CD4-positive, alpha-beta T cell treated with Interleukin-1 beta for 1 hour (primary cell): ENCODE measurements around the gene XCL2.

Experiments used
- DNase-seq, 2 donors: peaks; one replicate each; pipeline ENCODE4 v3.0.0-alpha.2; 2020 to 2022

Gene XCL2

DNA sequence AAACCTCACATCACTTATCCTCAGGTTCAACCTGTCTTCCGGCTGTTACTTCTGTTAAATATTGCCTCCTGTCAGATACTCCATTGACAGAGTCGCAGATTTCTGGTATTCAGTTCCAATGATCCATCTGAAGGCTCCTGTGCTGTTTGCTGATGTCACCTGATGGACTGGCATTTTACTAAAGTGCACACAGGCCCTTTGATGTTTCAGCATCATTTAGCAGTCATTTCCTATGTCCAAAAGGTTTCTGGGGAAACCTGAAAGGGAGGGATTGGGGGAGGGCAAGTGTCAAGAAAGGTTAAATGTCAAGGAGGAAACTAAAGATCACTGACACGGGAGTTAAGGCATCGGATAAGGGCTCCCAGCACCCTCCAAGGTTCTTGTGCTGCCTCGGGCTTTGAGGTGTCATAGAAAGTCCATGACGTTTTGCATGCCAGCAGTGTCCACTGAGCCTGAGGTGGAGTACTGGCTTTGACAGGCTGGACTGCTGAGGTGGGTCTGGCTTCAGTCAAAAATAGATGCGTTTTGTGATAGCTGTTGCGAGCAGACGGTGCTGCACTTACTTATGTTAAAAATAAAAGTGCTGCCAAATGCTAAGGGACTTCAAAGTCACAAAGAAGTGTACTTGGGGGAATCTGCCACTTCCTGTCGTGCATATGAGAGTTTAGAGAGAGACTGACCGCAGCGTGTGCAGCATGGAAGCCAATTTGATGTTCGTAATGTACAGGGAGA, 30.8 kb downstream of the XCL2 start:
- DNase-seq: peak; percentile 31 to 55

DNA sequence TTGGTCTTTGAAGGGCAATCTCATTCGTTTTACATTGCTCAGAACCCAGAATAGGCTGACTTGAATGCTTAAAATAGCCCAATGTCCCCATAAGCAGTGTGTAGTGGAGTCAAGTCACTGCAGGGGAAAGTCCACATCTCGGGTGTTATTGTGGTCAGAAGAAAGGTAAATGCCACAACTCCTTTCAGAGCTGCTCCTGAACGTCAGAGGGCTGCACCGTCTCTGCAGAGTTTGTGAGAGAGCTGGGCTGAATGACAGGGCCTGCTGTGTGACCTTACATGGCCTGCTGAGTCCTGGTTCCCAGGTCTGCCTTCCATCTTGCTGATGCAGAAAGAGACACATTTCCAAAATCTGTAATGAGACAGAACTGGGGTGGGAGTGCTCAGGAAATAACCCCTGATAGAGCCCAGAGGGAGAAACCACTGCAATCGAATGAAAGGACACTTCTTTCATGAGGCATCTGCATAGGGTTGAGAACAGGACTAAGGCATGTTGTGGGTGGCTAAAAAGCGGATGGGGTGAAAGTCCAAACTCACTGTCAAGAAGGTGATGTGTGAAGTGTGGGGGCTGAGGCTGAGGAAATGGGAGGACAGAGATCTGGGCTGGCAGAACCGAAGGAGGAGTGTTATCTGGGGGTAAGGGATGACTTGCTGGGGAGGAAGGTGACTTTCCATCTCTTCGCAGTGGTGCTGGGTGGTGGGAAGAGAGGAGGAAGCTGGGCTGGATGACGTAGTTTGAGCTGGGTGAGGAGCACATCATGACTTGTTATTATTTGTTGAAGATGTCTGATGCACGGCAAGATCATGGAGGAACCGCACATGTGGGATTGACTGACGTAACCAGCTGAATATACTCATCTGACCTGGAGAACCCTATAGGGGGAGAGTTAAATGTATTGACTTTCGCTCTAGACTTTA, 33.7 kb downstream of the XCL2 start:
- peak; percentile 30 to 46 for DNase-seq

DNA sequence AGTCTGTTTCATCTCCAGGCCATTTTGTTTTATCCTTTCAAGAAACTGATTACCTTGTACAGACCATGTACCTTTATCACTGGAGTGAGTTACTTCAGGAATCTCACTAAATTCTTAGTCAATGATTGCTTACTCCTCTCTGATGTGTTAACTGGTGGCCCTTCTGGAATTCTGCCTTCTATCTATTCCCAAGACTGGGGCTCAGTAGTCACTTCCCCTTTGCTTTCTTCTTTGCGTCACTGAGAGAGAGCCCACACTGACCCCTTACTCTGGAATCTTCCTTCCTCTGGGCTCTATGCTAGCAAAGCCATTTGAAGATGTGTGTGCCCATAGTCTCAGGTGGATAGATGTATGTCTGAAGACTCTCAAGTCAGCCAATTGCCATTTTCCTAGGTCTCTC, 34.6 kb downstream of the XCL2 start:
- no peak for DNase-seq

DNA sequence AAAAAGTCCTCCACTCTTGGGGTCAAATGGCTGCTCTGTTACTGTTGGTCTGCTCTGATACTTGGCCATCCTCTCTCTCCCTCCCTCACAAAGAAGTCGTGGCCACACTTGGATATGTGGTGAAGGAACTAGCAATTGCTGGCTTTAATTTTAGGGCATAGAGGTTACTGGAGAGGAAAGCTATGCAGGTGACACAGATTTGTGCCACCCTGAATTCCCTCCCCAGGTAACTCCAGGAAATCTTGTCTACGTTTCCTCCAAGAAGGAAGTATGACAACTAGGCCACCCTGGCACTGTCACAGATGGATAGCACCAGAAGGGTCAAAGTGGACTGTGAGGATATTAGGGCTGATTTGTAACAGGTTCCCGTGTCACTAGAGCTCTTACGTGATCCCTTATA, 36.0 kb downstream of the XCL2 start:
- DNase-seq: no peak

DNA sequence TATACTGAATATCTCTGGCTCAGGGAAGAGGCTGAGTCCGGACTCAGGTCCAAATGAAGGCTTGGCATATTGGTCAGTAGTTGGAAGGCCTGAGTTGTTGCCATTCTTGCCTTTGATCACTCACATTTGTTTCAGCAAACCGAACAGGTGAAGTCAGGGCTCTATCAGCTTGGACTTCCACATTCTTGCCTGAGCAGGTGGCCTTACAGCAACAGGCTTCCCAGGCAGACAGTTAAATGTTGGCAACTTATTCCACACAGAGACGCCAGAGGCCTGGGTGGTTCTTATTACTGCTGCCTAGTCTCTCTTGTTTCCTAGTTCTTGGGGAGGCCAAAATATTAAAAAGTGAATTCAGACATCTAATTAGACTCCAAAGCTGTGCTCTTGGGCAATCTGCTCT, 36.6 kb downstream of the XCL2 start:
- DNase-seq: no peak

DNA sequence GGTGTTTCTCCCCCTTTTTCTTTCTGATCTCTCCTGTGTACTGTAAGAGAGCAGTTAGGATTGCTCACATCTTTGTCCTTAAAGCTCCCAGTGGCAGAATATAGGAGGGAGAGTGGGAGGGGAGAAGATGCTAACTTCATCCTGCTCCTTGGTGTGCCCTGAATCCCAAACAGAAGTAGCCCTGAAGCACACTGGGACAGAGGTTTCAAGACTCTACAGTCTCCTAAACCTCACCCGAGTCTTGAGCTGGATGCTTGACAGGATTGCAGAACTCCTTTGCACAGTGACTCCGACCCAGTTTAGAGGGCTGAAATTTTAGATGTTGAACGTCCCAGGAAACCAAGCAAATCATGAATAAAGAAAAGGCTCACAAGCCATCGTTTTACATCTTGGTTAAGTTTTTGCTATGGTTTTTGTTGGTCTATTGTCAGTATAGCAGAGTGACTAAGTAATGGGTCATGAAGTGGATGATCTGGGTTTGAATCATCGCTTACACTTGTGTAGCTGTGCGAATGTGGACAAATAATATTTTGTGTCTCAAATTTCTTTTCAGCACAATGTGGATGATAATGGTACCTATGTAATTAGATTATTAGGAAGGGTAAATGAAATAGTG, 37.5 kb downstream of the XCL2 start:
- no peak for DNase-seq

DNA sequence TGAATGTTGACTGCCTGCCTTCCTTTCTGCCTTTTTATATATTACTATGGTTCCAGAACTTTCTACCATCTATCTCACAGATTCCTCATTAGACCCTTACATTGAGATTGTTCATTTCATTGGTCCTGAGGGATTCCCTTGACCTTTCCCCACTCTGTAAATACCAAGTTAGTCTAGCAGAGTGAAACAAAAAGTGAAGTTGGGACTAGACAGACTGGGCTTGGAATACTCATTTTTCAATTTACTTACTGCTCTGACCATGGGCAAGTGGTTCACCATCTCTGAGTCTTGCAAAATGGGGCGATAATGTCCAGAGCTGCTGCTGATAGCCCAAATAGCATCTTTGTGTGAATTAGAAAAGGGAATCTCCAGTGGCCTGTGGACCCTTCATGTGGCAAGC, 38.8 kb downstream of the XCL2 start:
- no peak for DNase-seq

DNA sequence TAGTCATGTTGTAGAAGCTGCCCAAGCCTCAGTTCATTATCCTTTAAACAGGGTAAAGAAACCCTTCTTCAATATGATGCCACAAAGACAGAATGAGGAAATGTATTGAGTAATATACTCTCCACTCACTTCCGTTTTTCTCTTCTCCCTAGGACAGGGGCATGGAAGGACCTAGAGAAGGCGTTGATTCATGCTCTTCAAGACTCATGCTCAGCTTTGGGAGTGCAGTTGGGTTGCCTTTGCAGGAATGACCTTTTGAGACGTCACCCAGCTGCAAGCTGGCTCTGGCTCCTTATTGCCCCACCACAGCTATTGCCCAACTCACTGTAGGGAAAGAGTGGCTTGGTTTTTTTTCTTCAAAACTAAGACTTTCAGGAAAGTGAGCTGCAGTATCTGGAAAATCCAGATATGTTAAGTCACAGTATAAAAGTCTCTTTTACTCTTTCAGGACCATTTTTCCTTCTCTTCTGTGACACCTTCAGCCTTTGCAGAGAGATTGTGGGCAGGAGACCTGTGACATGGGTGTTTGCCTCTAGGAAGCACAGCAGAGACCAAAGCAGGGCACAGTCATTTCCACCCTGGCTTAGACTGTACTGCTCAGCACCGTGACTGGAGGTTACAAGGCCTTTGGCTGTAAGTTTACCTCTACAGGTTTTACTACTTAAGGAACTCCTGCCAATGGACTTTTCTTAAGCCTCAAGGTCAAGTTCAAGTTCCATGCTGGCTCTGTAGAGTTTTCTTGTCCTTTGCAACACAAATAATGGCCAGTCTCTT, 39.5 kb downstream of the XCL2 start:
- peak in 1 of 2 donors; percentile 77 for DNase-seq

DNA sequence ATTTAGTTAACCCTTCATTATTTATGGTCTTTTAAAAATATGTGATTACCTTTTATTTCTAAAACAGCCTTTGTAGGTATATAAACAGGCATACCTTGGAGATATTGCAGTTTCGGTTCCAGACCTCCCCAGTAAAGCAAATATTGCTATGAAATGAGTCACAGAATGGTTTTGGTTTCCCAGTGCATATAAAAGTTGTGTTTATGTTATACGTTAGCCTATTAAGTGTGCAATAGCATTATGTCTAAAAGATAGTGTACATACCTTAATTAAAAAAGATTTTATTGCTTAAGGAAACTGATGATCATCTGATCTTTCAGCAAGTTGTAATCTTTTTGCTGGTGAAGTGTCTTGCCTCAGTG, 44.1 kb downstream of the XCL2 start:
- DNase-seq: no peak

DNA sequence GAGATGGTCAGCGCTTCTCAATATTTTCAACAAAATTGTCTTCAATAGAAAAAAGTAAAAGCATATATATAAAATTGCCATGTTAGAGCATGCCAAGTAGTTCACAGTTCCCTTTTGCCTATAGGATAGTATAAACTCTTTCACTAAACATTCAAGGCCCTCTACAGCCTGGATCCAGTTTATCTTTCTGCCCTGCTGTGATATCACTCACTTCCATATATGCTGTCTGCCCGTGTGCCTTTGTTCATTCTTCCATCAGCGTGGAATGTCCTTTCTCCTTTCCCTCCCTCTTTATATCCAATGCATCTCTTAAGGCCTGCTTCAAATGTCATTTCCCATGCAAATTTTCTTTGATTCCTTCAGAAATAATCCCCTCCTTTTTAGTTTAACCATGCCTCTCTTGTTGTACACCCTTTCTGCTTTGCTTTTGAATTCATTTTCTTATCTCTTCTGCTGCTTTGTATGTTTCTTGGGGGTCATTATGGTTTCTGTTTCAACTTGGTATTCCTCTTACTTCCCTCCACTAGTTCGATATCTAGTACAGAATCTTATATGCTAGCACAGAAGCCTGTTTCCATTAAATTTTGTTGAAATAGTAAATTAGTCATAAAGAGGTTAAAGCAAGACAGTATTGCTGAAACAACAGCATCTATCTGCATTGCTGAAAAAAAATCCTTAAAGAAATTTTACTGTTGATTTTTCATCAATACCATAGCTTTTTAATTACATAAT, 44.7 kb downstream of the XCL2 start:
- no peak for DNase-seq

DNA sequence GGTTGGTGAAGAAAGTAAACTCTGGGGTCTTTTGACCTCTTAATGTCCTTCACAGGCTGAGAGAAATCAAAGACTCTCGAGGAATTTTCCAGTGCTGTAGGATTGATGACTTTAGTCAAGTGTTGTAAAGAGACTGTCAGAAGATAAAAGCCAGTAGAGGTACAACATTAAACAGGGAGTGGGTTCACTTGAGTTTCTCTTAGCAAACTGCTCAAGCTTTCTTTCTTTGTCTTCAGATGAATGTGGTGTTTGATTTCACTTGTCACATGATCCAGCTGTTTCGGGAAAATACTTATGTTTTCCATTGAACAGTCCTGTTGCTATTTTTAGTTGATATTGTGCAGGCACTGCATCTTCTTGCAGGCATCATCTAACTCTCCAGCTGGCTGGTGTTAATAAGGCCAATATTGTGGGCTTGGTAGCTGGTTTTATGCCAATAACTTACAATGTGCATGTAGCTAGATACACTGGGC, 45.6 kb downstream of the XCL2 start:
- DNase-seq: no peak

DNA sequence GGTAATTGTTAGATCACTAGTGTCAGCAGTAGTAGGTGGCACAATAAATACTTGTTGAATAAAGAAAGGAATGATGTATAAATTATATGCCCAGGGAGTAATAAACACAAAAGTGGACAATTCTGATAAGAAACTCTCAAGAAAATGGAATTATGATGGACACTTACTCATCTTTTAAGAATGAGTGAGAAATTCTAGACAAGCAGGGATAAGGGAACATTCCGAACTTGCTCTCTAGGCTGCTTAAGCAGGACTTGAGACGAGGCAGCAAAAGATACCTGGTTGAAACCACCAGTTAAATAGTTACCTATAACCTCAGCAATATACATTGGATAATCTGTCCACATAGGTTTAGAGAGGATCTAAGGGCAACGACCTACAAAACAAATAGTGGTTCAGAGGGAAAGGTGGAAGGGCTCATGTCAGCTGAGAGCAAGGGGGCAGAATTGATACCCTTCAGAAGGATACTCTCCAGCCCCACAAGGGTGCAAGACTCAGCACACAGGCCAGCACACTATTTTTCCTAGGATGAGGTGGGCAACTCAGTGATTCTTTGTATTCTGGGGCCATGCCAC, 46.3 kb downstream of the XCL2 start:
- DNase-seq: no peak

DNA sequence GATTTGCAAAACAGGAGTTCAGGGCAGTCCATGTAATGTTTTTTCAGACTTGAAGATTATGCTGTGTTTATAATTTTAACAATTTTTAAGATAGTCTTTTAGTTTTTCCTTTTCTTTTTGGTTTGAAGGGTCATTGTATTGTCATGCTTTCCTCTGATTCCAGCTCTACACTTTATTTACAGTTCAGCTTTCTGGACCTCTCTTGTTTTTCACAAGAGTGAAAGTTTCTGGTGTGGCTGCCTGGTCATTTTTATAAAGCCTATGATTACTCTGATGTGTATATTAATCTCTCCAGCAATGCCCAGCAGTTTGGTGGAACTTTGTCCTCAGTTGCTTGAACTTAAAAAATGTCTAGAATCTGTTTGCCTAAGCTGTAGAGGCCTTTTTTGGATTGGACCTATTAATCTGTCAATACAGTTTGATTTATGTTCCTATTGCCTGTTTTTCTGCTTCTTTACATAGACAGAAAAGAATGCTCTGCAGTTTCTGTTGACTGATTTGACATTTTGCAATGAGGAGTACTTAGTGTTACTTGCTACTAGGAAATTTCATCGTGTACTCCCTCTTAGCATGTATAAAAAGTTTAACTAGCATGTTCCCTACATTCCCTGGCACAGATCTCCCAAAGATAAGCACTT, 52.2 kb downstream of the XCL2 start:
- DNase-seq: no peak
